Mesenchymal stem cell (in vitro differentiated cells and primary cell): ENCODE measurements around the gene GRK4.

ENCODE experiments used
- DNase-seq: peaks from one replicate; pipeline ENCODE4 v3.0.0-alpha.2; 2013
- H2AFZ ChIP-seq: one replicate; pipeline ENCODE4 v1.6.1; 2013; ENCODE audit warnings: low read depth, mild to moderate bottlenecking, control low read depth, inconsistent platforms, low read length, moderate library complexity
- H2AK5ac ChIP-seq: 2 replicates; pipeline ENCODE4 v1.6.1; 2013; ENCODE audit warnings: low read length, moderate library complexity, mild to moderate bottlenecking, inconsistent platforms; ENCODE audit not compliant: severe bottlenecking
- H2BK120ac ChIP-seq: one replicate; pipeline ENCODE4 v1.6.1; 2013; ENCODE audit warnings: low read depth, mild to moderate bottlenecking, inconsistent platforms, low read length, moderate library complexity
- H2BK12ac ChIP-seq, 2 experiments: one replicate each; pipeline ENCODE4 v1.6.1; 2013; ENCODE audit warnings: inconsistent platforms in 2 of 2, low read length in 2 of 2, mild to moderate bottlenecking in 2 of 2, moderate library complexity in 2 of 2, control low read depth in 1 of 2
- H2BK15ac ChIP-seq: one replicate; pipeline ENCODE4 v1.6.1; 2013; ENCODE audit warnings: mild to moderate bottlenecking, low read depth, inconsistent platforms; ENCODE audit not compliant: poor library complexity, severe bottlenecking
- H2BK5ac ChIP-seq: 2 replicates; pipeline ENCODE4 v1.6.1; 2013; ENCODE audit warnings: low read depth, mild to moderate bottlenecking, low read length, control low read depth, inconsistent platforms; ENCODE audit not compliant: poor library complexity, severe bottlenecking
- H3K14ac ChIP-seq, 2 experiments: one replicate each; pipeline ENCODE4 v1.6.1; 2013; ENCODE audit warnings: inconsistent platforms in 2 of 2, low read length in 2 of 2, control low read depth in 1 of 2, mild to moderate bottlenecking in 1 of 2, moderate library complexity in 1 of 2
- H3K18ac ChIP-seq, 2 experiments: one replicate each; pipeline ENCODE4 v1.6.1; 2013; ENCODE audit warnings: inconsistent platforms in 2 of 2, low read length in 2 of 2, control low read depth in 1 of 2, low read depth in 1 of 2, mild to moderate bottlenecking in 1 of 2
- H3K23ac ChIP-seq, 2 experiments: one replicate each; pipeline ENCODE4 v1.6.1; 2013; ENCODE audit warnings: inconsistent platforms in 2 of 2, low read length in 2 of 2, mild to moderate bottlenecking in 2 of 2, moderate library complexity in 2 of 2, control low read depth in 1 of 2
- H3K27ac ChIP-seq: 2 replicates; pipeline ENCODE4 v1.5.1; 2013; ENCODE audit warnings: mild to moderate bottlenecking, moderate library complexity, low read length, control low read depth, inconsistent platforms; ENCODE audit not compliant: poor library complexity, severe bottlenecking
- H3K27me3 ChIP-seq, 2 experiments: 2 replicates each; pipeline versions ENCODE4 v1.6.1 to v1.7.0; 2013; ENCODE audit warnings: low read length in 2 of 2, mild to moderate bottlenecking in 2 of 2, moderate library complexity in 2 of 2, control low read depth in 1 of 2, inconsistent platforms in 1 of 2; ENCODE audit not compliant: control insufficient read depth in 1 of 2, insufficient read depth in 1 of 2
- H3K36me3 ChIP-seq, 2 experiments: 2 replicates each; pipeline versions ENCODE4 v1.6.1 to v1.7.0; 2013; ENCODE audit warnings: low read length in 2 of 2, control low read depth in 1 of 2, inconsistent platforms in 1 of 2, low read depth in 1 of 2, mild to moderate bottlenecking in 1 of 2; ENCODE audit not compliant: insufficient read depth in 2 of 2, control insufficient read depth in 1 of 2
- H3K4ac ChIP-seq, 2 experiments: one replicate each; pipeline ENCODE4 v1.6.1; 2013; ENCODE audit warnings: inconsistent platforms in 2 of 2, low read length in 2 of 2, mild to moderate bottlenecking in 2 of 2, moderate library complexity in 2 of 2, control low read depth in 1 of 2, low read depth in 1 of 2
- H3K4me1 ChIP-seq: 2 replicates; pipeline ENCODE4 v1.6.1; 2013; ENCODE audit warnings: low read depth, low read length, control low read depth; ENCODE audit not compliant: control insufficient read depth, insufficient read depth
- H3K4me2 ChIP-seq: 2 replicates; pipeline ENCODE4 v1.6.1; 2013; ENCODE audit warnings: low read length, mild to moderate bottlenecking, inconsistent platforms; ENCODE audit not compliant: poor library complexity, severe bottlenecking
- H3K4me3 ChIP-seq, 2 experiments: 2 replicates each; pipeline versions ENCODE4 v1.5.1 to v1.7.0; 2013; ENCODE audit warnings: low read length in 2 of 2, mild to moderate bottlenecking in 2 of 2, control low read depth in 1 of 2, low read depth in 1 of 2; ENCODE audit not compliant: insufficient read depth in 1 of 2
- H3K79me1 ChIP-seq: replicated peaks from 2 replicates; pipeline ENCODE4 v1.6.1; 2013; ENCODE audit warnings: mild to moderate bottlenecking, control low read depth, low read length, inconsistent platforms; ENCODE audit not compliant: poor library complexity, severe bottlenecking
- H3K9ac ChIP-seq: 2 replicates; pipeline ENCODE4 v1.7.0; 2013; ENCODE audit warnings: mild to moderate bottlenecking, low read length, moderate library complexity
- H3K9me3 ChIP-seq: 2 replicates; pipeline ENCODE4 v1.7.0; 2013; ENCODE audit warnings: mild to moderate bottlenecking, low read length; ENCODE audit not compliant: control insufficient read depth
- H4K8ac ChIP-seq: one replicate; pipeline ENCODE4 v1.6.1; 2013; ENCODE audit warnings: inconsistent platforms, mild to moderate bottlenecking, low read length, moderate library complexity
- H4K91ac ChIP-seq: one replicate; pipeline ENCODE4 v1.6.1; 2013; ENCODE audit warnings: mild to moderate bottlenecking, low read length, inconsistent platforms
- WGBS: methylation state at CpG from one replicate; pipeline ENCODE4 v1.1.7; 2013; ENCODE audit warnings: mixed read lengths; 5-methylcytosine and 5-hydroxymethylcytosine counted together

GRK4 gene

GRCh38 chr4:2928242-2929176 is 34.9 kb upstream of the GRK4 start:
- no peak overlapping the region for H4K91ac ChIP-seq
- H4K8ac ChIP-seq: no peak overlapping the region
- H2BK12ac ChIP-seq: no peak overlapping the region
- no peak overlapping the region for H3K4ac ChIP-seq
- 93% methylated on average over 32 of the region's 32 CpGs for WGBS
- H2AK5ac ChIP-seq: no peak overlapping the region
- no peak overlapping the region for H2BK5ac ChIP-seq
- no peak overlapping the region for H2BK15ac ChIP-seq
- H3K4me3 ChIP-seq: no peak overlapping the region
- no peak for DNase-seq
- H3K14ac ChIP-seq: no peak overlapping the region
- no peaks in the 10 kb centered on the region for H3K9me3 ChIP-seq
- H3K4me1 ChIP-seq: peaks cover 43% of the 10 kb centered on the region
- H2AFZ ChIP-seq: no peak overlapping the region
- no peak overlapping the region for H3K9ac ChIP-seq
- H3K18ac ChIP-seq: no peak overlapping the region
- H3K27me3 ChIP-seq: no peaks in the 10 kb centered on the region
- no peak overlapping the region for H3K4me2 ChIP-seq
- H3K23ac ChIP-seq: no peak overlapping the region
- peaks cover 88 to 93% of the 10 kb centered on the region in 2 experiments for H3K36me3 ChIP-seq
- no peak overlapping the region for H3K27ac ChIP-seq
- H3K79me1 ChIP-seq: peaks cover 40% of the 10 kb centered on the region
- no peak overlapping the region for H2BK120ac ChIP-seq

DNA sequence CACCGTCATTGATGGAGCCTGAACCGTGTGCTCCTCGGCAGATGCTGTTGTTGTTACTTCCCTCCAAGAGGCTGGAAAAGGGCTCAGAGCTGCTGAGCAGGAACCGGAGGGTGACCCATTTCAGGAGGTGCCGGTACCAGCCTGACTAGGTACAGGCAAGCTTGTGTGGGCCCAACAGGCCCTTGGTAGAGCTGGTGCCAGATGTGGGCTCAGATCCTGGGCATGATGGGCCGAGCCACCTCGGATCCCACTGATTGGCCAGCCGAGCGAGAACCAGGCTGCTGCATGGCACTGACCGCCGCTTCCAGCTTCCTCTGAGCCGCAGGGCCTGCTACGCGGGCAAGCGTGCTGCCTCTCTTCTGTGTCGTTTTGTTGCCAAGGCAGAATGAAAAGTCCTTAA is 33.9 kb upstream of the GRK4 start:
- H3K18ac ChIP-seq: no peak overlapping the region
- H2AFZ ChIP-seq: no peak overlapping the region
- no peak overlapping the region for H4K91ac ChIP-seq
- no peak overlapping the region for H3K27ac ChIP-seq
- H2BK15ac ChIP-seq: no peak overlapping the region
- peaks cover 38% of the 10 kb centered on the region for H3K4me1 ChIP-seq
- no peak overlapping the region for H2AK5ac ChIP-seq
- H3K36me3 ChIP-seq: peaks cover 78 to 85% of the 10 kb centered on the region in 2 experiments
- no peak overlapping the region for H2BK5ac ChIP-seq
- H3K4ac ChIP-seq: no peak overlapping the region
- H3K9me3 ChIP-seq: no peaks in the 10 kb centered on the region
- DNase-seq: no peak
- H3K23ac ChIP-seq: no peak overlapping the region
- 93% methylated on average over 16 of the region's 16 CpGs for WGBS
- no peaks in the 10 kb centered on the region for H3K27me3 ChIP-seq
- H3K4me3 ChIP-seq: no peak overlapping the region
- H3K14ac ChIP-seq: no peak overlapping the region
- H2BK12ac ChIP-seq: no peak overlapping the region
- H2BK120ac ChIP-seq: no peak overlapping the region
- H3K79me1 ChIP-seq: peaks cover 41% of the 10 kb centered on the region
- no peak overlapping the region for H4K8ac ChIP-seq
- no peak overlapping the region for H3K9ac ChIP-seq
- H3K4me2 ChIP-seq: no peak overlapping the region

GRCh38 chr4:2930135-2930757 is 33.1 kb upstream of the GRK4 start:
- no peak overlapping the region for H3K9ac ChIP-seq
- H3K23ac ChIP-seq: no peak overlapping the region
- no peak overlapping the region for H2BK5ac ChIP-seq
- peaks cover 71 to 78% of the 10 kb centered on the region in 2 experiments for H3K36me3 ChIP-seq
- H2BK12ac ChIP-seq: no peak overlapping the region
- DNase-seq: no peak
- H3K14ac ChIP-seq: no peak overlapping the region
- no peaks in the 10 kb centered on the region for H3K9me3 ChIP-seq
- H2AFZ ChIP-seq: no peak overlapping the region
- H3K79me1 ChIP-seq: peaks cover 40% of the 10 kb centered on the region
- H3K18ac ChIP-seq: no peak overlapping the region
- H2BK15ac ChIP-seq: no peak overlapping the region
- peak overlapping the region; percentile 83 for H4K91ac ChIP-seq
- WGBS: 95% methylated on average over 12 of the region's 12 CpGs
- peaks cover 33% of the 10 kb centered on the region for H3K4me1 ChIP-seq
- H3K4me3 ChIP-seq: no peak overlapping the region
- H3K4me2 ChIP-seq: no peak overlapping the region
- no peaks in the 10 kb centered on the region for H3K27me3 ChIP-seq
- no peak overlapping the region for H2BK120ac ChIP-seq
- peak overlapping the region; percentile 21 for H3K27ac ChIP-seq
- no peak overlapping the region for H2AK5ac ChIP-seq
- H3K4ac ChIP-seq: no peak overlapping the region
- H4K8ac ChIP-seq: no peak overlapping the region

DNA sequence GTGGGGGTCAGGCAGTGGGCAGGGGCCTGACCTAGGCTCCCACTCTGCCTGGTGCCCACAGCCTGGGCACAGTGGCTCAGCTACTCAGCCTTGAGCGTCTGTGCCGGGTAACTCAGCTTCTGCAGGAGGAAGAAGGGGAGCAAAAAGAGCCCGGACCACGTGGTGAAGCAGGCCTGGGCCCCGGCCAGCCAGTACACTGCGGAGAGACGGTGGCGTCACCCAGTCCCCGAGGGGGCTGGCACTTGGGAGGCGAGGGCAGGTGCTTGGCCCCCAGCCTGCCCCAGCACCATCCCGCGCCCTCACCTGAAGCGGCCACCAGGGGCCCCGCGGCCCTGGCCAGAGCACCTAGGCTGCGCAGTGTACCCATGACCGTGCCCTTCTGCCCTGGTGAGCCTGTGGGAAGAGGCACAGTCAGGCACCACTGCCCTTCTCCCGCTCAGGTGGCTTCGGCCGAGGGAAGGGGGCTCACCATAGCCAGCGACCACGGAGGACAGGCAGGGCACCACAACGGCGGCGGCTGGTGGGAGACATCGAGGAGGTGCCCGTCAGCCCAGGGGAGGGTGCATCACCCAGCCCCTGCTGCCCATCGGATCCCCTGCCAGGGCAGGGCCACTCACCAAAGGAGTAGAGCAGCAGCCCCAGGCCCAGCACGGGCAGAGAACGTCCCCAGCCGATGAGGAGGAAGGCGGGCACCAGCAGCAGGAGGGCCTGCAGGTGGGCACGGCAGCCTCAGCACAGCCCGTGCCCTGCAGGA is 32.4 kb upstream of the GRK4 start:
- Histone ChIP-seq H2AFZ (no peak overlapping the region), H3K4me1 (peaks cover 38% of the 10 kb centered on the region), H3K4ac (no peak overlapping the region), H4K8ac (no peak overlapping the region), H2BK120ac (no peak overlapping the region), H3K36me3 (peaks cover 67 to 72% of the 10 kb centered on the region in 2 experiments), H2AK5ac (no peak overlapping the region), H2BK15ac (no peak overlapping the region), H3K79me1 (peaks cover 36% of the 10 kb centered on the region), H3K18ac (no peak overlapping the region), H3K23ac (no peak overlapping the region), H3K9me3 (no peaks in the 10 kb centered on the region), H3K27me3 (no peaks in the 10 kb centered on the region), H4K91ac (no peak overlapping the region), H3K27ac (no peak overlapping the region), H2BK5ac (no peak overlapping the region), H3K14ac (no peak overlapping the region), H3K4me2 (no peak overlapping the region), H3K4me3 (no peak overlapping the region), H2BK12ac (no peak overlapping the region), H3K9ac (no peak overlapping the region)
- no peak for DNase-seq
- WGBS: 94% methylated on average over 34 of the region's 34 CpGs
